ENCODE measurements around the gene LIMS1. TPM values are rescaled to one million over a fixed set of nuclear protein-coding genes. Genes with fewer than 3 reads are reported as not detected.

The LIMS1 gene
- total RNA-seq, 1 experiment from 2014 or later = 101 TPM

DNA sequence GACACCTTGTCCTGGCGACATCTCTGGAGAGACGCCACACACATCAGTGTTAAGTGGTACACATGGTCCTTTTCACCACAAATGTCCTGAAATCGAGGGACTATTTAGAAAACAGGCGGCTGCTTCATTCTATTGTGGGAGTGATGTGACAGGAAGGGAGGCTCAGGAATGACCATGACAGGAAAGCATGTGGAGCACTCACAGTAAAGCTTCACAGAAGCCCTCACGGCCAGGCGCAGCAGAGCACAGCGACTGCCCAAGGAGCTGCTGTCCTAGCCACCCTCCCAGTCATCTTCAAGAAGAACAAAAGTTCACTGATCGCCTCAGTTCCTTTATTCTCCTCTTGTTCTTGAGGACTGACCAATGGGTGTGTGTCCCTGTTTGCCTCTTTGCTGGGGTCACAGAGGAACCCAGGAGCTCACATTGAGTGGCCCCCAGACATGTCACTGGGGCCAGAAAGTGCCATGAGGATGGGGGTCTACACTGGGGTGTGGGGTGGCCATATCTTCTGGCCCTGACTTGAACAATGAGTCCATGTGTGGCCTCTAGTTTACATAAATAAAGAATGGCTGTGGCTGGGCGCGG, 100.4 kb downstream of the LIMS1 start:
- CTCF ChIA-PET = interaction anchor here (0.6 to 0.7 kb wide), 2 partner anchors 14 to 51 kb away, joined by 3 to 10 read pairs; no protein-coding TSS in a partner anchor
- intact Hi-C loops (cut with micrococcal nuclease; ENCODE audit: unreplicated experiment) (no loop called here), in situ Hi-C loops (cut with HindIII; ENCODE audit: low pct_unique_long_range_greater_than_20kb, low sequenced_read_pairs) (no loop called here)
- peak overlapping the region; percentile 81 for H3K27ac ChIP-seq (ENCODE audit: low read length)
- TF ChIP-seq, protein P1, sequence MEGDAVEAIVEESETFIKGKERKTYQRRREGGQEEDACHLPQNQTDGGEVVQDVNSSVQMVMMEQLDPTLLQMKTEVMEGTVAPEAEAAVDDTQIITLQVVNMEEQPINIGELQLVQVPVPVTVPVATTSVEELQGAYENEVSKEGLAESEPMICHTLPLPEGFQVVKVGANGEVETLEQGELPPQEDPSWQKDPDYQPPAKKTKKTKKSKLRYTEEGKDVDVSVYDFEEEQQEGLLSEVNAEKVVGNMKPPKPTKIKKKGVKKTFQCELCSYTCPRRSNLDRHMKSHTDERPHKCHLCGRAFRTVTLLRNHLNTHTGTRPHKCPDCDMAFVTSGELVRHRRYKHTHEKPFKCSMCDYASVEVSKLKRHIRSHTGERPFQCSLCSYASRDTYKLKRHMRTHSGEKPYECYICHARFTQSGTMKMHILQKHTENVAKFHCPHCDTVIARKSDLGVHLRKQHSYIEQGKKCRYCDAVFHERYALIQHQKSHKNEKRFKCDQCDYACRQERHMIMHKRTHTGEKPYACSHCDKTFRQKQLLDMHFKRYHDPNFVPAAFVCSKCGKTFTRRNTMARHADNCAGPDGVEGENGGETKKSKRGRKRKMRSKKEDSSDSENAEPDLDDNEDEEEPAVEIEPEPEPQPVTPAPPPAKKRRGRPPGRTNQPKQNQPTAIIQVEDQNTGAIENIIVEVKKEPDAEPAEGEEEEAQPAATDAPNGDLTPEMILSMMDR (IDR thresholded peaks at IDR 0.05) = no peak
- TF ChIP-seq POLR2AphosphoS5 (IDR thresholded peaks at IDR 0.05; ENCODE audit: low read depth, low read length) = no peak
- H3K27me3 ChIP-seq (ENCODE audit: control insufficient read depth, insufficient read depth, low read length) = no peaks in the 10 kb centered on the region
- ATAC-seq (no peak), DNase-seq (ENCODE audit: low read depth, low spot score) (no peak)
- BruUV-seq (replicated peaks) = no TSS peak
- H3K4me1 ChIP-seq (ENCODE audit: control insufficient read depth, insufficient read depth, low read length) = peaks cover 68% of the 10 kb centered on the region
- POLR2A ChIA-PET = interaction anchor here (0.5 kb wide), 1 partner anchor 49 kb away, joined by 4 read pairs; no protein-coding TSS in a partner anchor
- H3K4me3 ChIP-seq (ENCODE audit: low read depth in 2 of 2, low read length in 2 of 2) = no peak overlapping the region
- H3K9me3 ChIP-seq (ENCODE audit: control insufficient read depth, insufficient read depth, low read depth, low read length) = no peaks in the 10 kb centered on the region
- H3K36me3 ChIP-seq (ENCODE audit: control insufficient read depth, insufficient read depth, low read length) = no peaks in the 10 kb centered on the region

DNA sequence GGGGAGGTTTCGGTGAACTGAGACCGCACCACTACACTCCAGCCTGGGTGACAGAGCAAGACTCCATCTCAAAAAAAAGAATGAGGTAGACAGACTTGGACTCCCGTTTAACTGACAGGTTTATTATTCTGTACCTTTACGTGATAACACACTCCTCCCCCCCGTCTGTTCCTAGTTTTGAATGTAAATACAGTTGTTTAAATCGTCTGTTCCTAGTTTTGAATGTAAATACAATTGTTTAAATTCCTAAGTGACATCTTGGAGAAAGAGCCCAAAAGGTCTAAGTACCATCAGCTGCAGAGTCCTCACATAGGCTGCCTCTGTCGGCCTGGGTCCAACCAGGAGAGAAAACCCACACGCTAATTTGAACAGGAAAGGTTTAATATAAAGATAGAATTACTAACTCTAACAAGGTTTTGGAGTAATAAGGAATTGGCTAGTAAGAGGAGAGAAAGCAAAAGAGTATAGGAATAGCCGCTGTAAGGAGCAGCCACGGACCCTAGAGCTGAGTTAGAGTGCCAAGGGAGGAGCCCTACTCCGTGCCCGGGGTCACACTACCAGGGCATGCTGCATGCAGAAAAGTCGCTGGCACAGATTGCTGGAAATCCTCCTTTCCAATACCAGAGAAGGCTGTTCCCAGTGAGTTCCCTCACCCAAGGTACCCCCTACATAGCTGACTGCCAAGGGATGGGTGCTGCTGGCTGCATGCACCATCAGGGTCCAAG, 101.5 kb downstream of the LIMS1 start:
- BruUV-seq (replicated peaks) = no TSS peak
- peaks cover 77% of the 10 kb centered on the region for H3K4me1 ChIP-seq (ENCODE audit: control insufficient read depth, insufficient read depth, low read length)
- H3K4me3 ChIP-seq (ENCODE audit: low read depth in 2 of 2, low read length in 2 of 2) = peak overlapping the region in 1 of 2 experiments; percentile 4; a peak in 2 of 4 replicates
- ATAC-seq = peak; percentile 73
- H3K27ac ChIP-seq (ENCODE audit: low read length) = peak overlapping the region; percentile 81
- H3K27me3 ChIP-seq (ENCODE audit: control insufficient read depth, insufficient read depth, low read length) = no peaks in the 10 kb centered on the region
- DNase-seq (ENCODE audit: low read depth, low spot score) = no peak
- H3K36me3 ChIP-seq (ENCODE audit: control insufficient read depth, insufficient read depth, low read length) = no peaks in the 10 kb centered on the region
- no peaks in the 10 kb centered on the region for H3K9me3 ChIP-seq (ENCODE audit: control insufficient read depth, insufficient read depth, low read depth, low read length)
- intact Hi-C loops (cut with micrococcal nuclease; ENCODE audit: unreplicated experiment) = loop anchor here (2.0 kb wide), 2 partner anchors 29 to 39 kb away; no protein-coding TSS in a partner anchor
- in situ Hi-C loops (cut with HindIII; ENCODE audit: low pct_unique_long_range_greater_than_20kb, low sequenced_read_pairs) = no loop called here
- CTCF ChIA-PET = interaction anchor here (0.6 to 3.4 kb wide), 11 partner anchors 9 to 52 kb away, joined by 3 to 26 read pairs (median 5); no protein-coding TSS in a partner anchor
- TF ChIP-seq, protein P1 (IDR thresholded peaks at IDR 0.05) = no peak
- 0 out of 2 replicates have a peak, but pooled peaks have one; percentile 17 for TF ChIP-seq TCF7L2 (IDR thresholded peaks at IDR 0.05; ENCODE audit: low read depth, low read length)
- POLR2A ChIA-PET = interaction anchor here (0.6 to 1.0 kb wide), 3 partner anchors 19 to 34 kb away, joined by 3 read pairs; no protein-coding TSS in a partner anchor

DNA sequence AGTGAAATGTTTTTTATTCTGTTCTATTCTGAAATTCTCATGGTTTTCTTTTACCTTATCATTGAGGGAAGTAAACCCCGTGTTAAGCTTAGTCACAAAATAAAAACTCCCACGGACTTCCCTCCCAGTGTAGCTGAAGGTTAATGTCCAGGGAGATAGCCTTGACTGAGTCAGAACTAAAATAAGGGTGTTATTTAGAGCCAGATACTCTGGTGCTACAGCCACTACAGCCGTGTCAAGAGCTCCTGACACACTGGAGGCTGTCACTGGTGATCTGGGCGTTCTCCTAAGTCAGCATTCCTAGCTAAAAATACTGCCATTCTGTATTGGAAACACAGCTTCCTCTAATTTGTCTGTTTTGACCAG, 103.0 kb downstream of the LIMS1 start:
- Histone ChIP-seq H3K27ac (ENCODE audit: low read length) (peak overlapping the region; percentile 81), H3K4me1 (ENCODE audit: control insufficient read depth, insufficient read depth, low read length) (peaks cover 68% of the 10 kb centered on the region), H3K9me3 (ENCODE audit: control insufficient read depth, insufficient read depth, low read depth, low read length) (no peaks in the 10 kb centered on the region), H3K36me3 (ENCODE audit: control insufficient read depth, insufficient read depth, low read length) (no peaks in the 10 kb centered on the region), H3K4me3 (ENCODE audit: low read depth in 2 of 2, low read length in 2 of 2) (no peak overlapping the region), H3K27me3 (ENCODE audit: control insufficient read depth, insufficient read depth, low read length) (no peaks in the 10 kb centered on the region)
- TF ChIP-seq TCF7L2 (IDR thresholded peaks at IDR 0.05; ENCODE audit: low read depth, low read length) (no peak), POLR2AphosphoS5 (IDR thresholded peaks at IDR 0.05; ENCODE audit: low read depth, low read length) (no peak), SIN3A (IDR thresholded peaks at IDR 0.05; ENCODE audit: borderline replicate concordance, insufficient read depth, low read depth, low read length) (no peak)
- TF ChIP-seq, protein P1 (IDR thresholded peaks at IDR 0.05) = no peak
- TF ChIP-seq, protein P2, sequence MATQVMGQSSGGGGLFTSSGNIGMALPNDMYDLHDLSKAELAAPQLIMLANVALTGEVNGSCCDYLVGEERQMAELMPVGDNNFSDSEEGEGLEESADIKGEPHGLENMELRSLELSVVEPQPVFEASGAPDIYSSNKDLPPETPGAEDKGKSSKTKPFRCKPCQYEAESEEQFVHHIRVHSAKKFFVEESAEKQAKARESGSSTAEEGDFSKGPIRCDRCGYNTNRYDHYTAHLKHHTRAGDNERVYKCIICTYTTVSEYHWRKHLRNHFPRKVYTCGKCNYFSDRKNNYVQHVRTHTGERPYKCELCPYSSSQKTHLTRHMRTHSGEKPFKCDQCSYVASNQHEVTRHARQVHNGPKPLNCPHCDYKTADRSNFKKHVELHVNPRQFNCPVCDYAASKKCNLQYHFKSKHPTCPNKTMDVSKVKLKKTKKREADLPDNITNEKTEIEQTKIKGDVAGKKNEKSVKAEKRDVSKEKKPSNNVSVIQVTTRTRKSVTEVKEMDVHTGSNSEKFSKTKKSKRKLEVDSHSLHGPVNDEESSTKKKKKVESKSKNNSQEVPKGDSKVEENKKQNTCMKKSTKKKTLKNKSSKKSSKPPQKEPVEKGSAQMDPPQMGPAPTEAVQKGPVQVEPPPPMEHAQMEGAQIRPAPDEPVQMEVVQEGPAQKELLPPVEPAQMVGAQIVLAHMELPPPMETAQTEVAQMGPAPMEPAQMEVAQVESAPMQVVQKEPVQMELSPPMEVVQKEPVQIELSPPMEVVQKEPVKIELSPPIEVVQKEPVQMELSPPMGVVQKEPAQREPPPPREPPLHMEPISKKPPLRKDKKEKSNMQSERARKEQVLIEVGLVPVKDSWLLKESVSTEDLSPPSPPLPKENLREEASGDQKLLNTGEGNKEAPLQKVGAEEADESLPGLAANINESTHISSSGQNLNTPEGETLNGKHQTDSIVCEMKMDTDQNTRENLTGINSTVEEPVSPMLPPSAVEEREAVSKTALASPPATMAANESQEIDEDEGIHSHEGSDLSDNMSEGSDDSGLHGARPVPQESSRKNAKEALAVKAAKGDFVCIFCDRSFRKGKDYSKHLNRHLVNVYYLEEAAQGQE (IDR thresholded peaks at IDR 0.05; ENCODE audit: insufficient read depth in 1 of 2, low read depth in 2 of 2, low read length in 1 of 2) = no peak
- ATAC-seq = no peak
- ChIA-PET CTCF (interaction anchor here (0.6 to 3.4 kb wide), 8 partner anchors 9 to 88 kb away, joined by 3 to 26 read pairs (median 4); no protein-coding TSS in a partner anchor), POLR2A (interaction anchor here (2.0 kb wide), 1 partner anchor 31 kb away, joined by 8 read pairs; no protein-coding TSS in a partner anchor)
- in situ Hi-C loops (cut with HindIII; ENCODE audit: low pct_unique_long_range_greater_than_20kb, low sequenced_read_pairs) (no loop called here), intact Hi-C loops (cut with micrococcal nuclease; ENCODE audit: unreplicated experiment) (loop anchor here (2.0 kb wide), 2 partner anchors 30 to 40 kb away; no protein-coding TSS in a partner anchor)
- no peak for DNase-seq (ENCODE audit: low read depth, low spot score)
- no TSS peak for BruUV-seq (replicated peaks)
